ENCODE data around the gene TLR7. TPM values are rescaled to one million over a fixed set of nuclear protein-coding genes. Genes with fewer than 3 reads are reported as not detected.

TLR7 gene
- total and polyA plus RNA-seq, 2 of the 13 experiments (the other 11 are each of a cell fraction or from before 2014, with no cell fraction given), result not detected

DNA sequence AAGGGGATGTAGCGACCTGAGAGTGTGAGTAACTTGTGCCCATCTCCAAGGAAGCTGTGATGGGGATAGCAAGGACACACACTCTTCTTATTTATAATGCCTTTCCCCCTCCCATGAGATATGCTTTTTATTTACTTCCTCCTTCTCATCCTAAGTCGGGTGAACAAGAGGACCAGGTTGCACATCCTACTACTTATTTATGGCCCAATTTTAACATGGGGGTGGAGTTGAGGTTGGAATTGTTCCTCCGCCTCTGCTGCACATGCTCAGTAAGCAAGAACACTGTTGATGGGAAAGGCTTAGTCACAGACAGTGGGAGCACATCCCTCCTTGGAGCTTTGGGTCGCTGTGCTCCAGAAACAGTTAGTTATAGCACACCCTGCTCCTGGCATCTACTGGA lies 24.3 kb downstream of the TLR7 start:
- ChIA-PET CTCF (ENCODE audit: low intra/inter-chr PET ratio, low total read pairs) (no interaction called here), POLR2A (no interaction called here)
- no peak for ATAC-seq
- Histone ChIP-seq H3K27me3 (ENCODE audit: control insufficient read depth in 1 of 2, insufficient read depth in 2 of 2, low read length in 2 of 2) (no peaks in the 10 kb centered on the region), H3K27ac (ENCODE audit: extremely low read length, insufficient read depth, low read length) (no peak overlapping the region), H4K20me1 (ENCODE audit: insufficient read depth, low read length) (no peaks in the 10 kb centered on the region), H3K4me2 (ENCODE audit: low read depth, low read length) (no peak overlapping the region), H3K9ac (ENCODE audit: insufficient read depth, low read depth, low read length) (no peak overlapping the region), H3K4me1 (ENCODE audit: insufficient read depth, low read length) (no peaks in the 10 kb centered on the region), H3K36me3 (replicated peaks in 1 of 2; ENCODE audit: control insufficient read depth in 1 of 2, insufficient read depth in 2 of 2, low read length in 2 of 2) (no peaks in the 10 kb centered on the region), H3K79me2 (ENCODE audit: insufficient read depth, low read length) (no peaks in the 10 kb centered on the region), H3K9me3 (ENCODE audit: low read length) (no peaks in the 10 kb centered on the region), H3K4me3 (replicated peaks in 1 of 3; ENCODE audit: insufficient read depth in 1 of 3, low read depth in 2 of 3, low read length in 3 of 3) (no peak overlapping the region), H2AFZ (ENCODE audit: low read length) (no peak overlapping the region)
- no TSS peak for BruUV-seq (replicated peaks)
- WGBS (ENCODE audit: low lambda C conversion rate), result 33% methylated on average over 3 of the region's 4 CpGs
- FAIRE-seq, result no peak
- no peak for DNase-seq (ENCODE audit: low spot score)
- intact Hi-C loops (cut with micrococcal nuclease; ENCODE audit: unreplicated experiment) (no loop called here), in situ Hi-C loops (cut with HindIII; ENCODE audit: extremely low pct_ligation_motif_present, low pct_unique_long_range_greater_than_20kb) (loop anchor here (5.0 kb wide), 1 partner anchor 69 kb away; no protein-coding TSS in a partner anchor)
- no peak for TF ChIP-seq KDM5B (CRISPR knock-in tag; IDR thresholded peaks at IDR 0.05; ENCODE audit: borderline replicate concordance)
- no peak for TF ChIP-seq CBX1 (IDR thresholded peaks at IDR 0.05; ENCODE audit: low read depth)
- TF ChIP-seq SPEN (CRISPR knock-in tag; IDR thresholded peaks at IDR 0.05; ENCODE audit: low read depth), result no peak
- no peak for TF ChIP-seq ZNF101 (CRISPR knock-in tag; IDR thresholded peaks at IDR 0.05; ENCODE audit: borderline replicate concordance, low read depth)
- TF ChIP-seq ZNF143 (CRISPR knock-in tag; IDR thresholded peaks at IDR 0.05), result no peak
- no peak for TF ChIP-seq KMT2A (CRISPR knock-in tag; IDR thresholded peaks at IDR 0.05)
- TF ChIP-seq ZNF572 (CRISPR knock-in tag; IDR thresholded peaks at IDR 0.05), result no peak
- no peak for TF ChIP-seq ARID2 (CRISPR knock-in tag; IDR thresholded peaks at IDR 0.05; ENCODE audit: borderline replicate concordance)
- TF ChIP-seq, protein P1, sequence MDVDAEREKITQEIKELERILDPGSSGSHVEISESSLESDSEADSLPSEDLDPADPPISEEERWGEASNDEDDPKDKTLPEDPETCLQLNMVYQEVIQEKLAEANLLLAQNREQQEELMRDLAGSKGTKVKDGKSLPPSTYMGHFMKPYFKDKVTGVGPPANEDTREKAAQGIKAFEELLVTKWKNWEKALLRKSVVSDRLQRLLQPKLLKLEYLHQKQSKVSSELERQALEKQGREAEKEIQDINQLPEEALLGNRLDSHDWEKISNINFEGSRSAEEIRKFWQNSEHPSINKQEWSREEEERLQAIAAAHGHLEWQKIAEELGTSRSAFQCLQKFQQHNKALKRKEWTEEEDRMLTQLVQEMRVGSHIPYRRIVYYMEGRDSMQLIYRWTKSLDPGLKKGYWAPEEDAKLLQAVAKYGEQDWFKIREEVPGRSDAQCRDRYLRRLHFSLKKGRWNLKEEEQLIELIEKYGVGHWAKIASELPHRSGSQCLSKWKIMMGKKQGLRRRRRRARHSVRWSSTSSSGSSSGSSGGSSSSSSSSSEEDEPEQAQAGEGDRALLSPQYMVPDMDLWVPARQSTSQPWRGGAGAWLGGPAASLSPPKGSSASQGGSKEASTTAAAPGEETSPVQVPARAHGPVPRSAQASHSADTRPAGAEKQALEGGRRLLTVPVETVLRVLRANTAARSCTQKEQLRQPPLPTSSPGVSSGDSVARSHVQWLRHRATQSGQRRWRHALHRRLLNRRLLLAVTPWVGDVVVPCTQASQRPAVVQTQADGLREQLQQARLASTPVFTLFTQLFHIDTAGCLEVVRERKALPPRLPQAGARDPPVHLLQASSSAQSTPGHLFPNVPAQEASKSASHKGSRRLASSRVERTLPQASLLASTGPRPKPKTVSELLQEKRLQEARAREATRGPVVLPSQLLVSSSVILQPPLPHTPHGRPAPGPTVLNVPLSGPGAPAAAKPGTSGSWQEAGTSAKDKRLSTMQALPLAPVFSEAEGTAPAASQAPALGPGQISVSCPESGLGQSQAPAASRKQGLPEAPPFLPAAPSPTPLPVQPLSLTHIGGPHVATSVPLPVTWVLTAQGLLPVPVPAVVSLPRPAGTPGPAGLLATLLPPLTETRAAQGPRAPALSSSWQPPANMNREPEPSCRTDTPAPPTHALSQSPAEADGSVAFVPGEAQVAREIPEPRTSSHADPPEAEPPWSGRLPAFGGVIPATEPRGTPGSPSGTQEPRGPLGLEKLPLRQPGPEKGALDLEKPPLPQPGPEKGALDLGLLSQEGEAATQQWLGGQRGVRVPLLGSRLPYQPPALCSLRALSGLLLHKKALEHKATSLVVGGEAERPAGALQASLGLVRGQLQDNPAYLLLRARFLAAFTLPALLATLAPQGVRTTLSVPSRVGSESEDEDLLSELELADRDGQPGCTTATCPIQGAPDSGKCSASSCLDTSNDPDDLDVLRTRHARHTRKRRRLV (CRISPR knock-in tag; IDR thresholded peaks at IDR 0.05), result no peak
- TF ChIP-seq ZNF891 (CRISPR knock-in tag; IDR thresholded peaks at IDR 0.05), result no peak
- TF ChIP-seq HOXA9 (CRISPR knock-in tag; IDR thresholded peaks at IDR 0.05; ENCODE audit: borderline replicate concordance), result no peak
- TF ChIP-seq CC2D1A (CRISPR knock-in tag; IDR thresholded peaks at IDR 0.05), result no peak
- TF ChIP-seq, protein P2, sequence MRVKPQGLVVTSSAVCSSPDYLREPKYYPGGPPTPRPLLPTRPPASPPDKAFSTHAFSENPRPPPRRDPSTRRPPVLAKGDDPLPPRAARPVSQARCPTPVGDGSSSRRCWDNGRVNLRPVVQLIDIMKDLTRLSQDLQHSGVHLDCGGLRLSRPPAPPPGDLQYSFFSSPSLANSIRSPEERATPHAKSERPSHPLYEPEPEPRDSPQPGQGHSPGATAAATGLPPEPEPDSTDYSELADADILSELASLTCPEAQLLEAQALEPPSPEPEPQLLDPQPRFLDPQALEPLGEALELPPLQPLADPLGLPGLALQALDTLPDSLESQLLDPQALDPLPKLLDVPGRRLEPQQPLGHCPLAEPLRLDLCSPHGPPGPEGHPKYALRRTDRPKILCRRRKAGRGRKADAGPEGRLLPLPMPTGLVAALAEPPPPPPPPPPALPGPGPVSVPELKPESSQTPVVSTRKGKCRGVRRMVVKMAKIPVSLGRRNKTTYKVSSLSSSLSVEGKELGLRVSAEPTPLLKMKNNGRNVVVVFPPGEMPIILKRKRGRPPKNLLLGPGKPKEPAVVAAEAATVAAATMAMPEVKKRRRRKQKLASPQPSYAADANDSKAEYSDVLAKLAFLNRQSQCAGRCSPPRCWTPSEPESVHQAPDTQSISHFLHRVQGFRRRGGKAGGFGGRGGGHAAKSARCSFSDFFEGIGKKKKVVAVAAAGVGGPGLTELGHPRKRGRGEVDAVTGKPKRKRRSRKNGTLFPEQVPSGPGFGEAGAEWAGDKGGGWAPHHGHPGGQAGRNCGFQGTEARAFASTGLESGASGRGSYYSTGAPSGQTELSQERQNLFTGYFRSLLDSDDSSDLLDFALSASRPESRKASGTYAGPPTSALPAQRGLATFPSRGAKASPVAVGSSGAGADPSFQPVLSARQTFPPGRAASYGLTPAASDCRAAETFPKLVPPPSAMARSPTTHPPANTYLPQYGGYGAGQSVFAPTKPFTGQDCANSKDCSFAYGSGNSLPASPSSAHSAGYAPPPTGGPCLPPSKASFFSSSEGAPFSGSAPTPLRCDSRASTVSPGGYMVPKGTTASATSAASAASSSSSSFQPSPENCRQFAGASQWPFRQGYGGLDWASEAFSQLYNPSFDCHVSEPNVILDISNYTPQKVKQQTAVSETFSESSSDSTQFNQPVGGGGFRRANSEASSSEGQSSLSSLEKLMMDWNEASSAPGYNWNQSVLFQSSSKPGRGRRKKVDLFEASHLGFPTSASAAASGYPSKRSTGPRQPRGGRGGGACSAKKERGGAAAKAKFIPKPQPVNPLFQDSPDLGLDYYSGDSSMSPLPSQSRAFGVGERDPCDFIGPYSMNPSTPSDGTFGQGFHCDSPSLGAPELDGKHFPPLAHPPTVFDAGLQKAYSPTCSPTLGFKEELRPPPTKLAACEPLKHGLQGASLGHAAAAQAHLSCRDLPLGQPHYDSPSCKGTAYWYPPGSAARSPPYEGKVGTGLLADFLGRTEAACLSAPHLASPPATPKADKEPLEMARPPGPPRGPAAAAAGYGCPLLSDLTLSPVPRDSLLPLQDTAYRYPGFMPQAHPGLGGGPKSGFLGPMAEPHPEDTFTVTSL (CRISPR knock-in tag; IDR thresholded peaks at IDR 0.05; ENCODE audit: borderline replicate concordance), result no peak
- TF ChIP-seq, protein P3, sequence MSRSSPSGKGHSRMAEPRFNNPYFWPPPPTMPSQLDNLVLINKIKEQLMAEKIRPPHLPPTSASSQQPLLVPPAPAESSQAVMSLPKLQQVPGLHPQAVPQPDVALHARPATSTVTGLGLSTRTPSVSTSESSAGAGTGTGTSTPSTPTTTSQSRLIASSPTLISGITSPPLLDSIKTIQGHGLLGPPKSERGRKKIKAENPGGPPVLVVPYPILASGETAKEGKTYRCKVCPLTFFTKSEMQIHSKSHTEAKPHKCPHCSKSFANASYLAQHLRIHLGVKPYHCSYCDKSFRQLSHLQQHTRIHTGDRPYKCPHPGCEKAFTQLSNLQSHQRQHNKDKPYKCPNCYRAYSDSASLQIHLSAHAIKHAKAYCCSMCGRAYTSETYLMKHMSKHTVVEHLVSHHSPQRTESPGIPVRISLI (CRISPR knock-in tag; IDR thresholded peaks at IDR 0.05; ENCODE audit: borderline replicate concordance), result no peak

Data from HepG2 (cell line).